ENCODE results near the gene VSTM2B. TPM values are rescaled to one million over a fixed set of nuclear protein-coding genes. Genes with fewer than 3 reads are reported as not detected.

The VSTM2B gene
- total RNA-seq, 1 experiment from 2014 or later, result 0.31 TPM

DNA sequence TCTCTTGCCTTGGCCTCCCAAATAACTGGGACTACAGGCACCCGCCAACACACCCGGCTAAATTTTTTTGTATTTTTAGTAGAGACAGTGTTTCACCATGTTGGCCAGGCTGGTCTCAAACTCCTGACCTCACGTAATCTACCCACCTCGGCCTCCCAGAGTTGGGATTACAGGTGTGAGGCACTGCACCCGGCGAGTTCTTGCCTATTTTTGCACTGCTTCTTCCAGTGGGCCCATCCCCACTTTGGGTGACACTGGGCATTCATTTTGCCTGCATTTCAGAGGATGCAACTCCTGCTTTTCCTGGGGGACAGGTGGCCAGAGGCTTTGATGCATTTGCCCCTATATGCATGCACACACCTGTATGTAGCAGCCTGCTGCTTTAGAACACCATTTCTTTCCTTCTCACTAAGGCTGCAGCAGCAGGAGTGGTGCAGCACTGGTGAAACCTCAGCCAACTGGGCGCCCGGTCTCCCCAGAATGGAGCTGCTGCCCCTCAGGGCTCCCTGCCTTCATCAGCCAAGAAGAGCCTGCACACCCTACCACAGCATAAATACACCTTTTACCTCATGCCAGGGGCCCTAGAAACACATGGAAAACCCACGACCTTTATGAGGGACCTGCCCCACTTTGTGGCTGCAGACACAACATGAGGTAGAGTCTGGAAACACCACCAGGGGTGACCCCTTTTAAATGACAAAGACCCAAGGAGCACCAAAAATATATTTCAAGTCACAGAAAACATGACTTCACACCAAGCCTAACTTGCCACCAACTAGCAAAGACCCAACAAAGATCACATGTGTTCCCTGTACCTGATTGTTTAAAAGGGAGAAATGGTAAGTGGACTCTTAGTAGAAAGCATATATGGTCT is 43.5 kb downstream of the VSTM2B start:
- Histone ChIP-seq H3K9me3 (ENCODE audit: control insufficient read depth, low read depth, low read length) (no peaks in the 10 kb centered on the region), H3T11ph (ENCODE audit: low read length) (no peak overlapping the region), H4K8ac (replicated peaks; ENCODE audit: insufficient read length, low read depth, low read length) (no peak overlapping the region), H2BK15ac (ENCODE audit: low read depth, low read length) (no peak overlapping the region), H2BK20ac (ENCODE audit: low read depth, low read length, poor library complexity, severe bottlenecking) (no peak overlapping the region), H3K27ac (ENCODE audit: insufficient read length, low read depth, low read length) (no peak overlapping the region), H2AK5ac (ENCODE audit: insufficient read length, low read length) (no peak overlapping the region), H3K4me2 (ENCODE audit: insufficient read depth, insufficient read length, low read length) (no peak overlapping the region), H3K56ac (ENCODE audit: insufficient read length, low read depth, low read length) (no peak overlapping the region), H3K4ac (ENCODE audit: low read depth, low read length) (no peak overlapping the region), H3K18ac (ENCODE audit: insufficient read length, low read depth, low read length) (no peak overlapping the region), H4K20me1 (ENCODE audit: control insufficient read depth, insufficient read depth, insufficient read length) (no peaks in the 10 kb centered on the region), H2BK120ac (ENCODE audit: low read depth, low read length, poor library complexity, severe bottlenecking) (no peak overlapping the region), H2BK12ac (ENCODE audit: insufficient read length, low read depth, low read length) (no peak overlapping the region), H3K23ac (ENCODE audit: insufficient read length, low read depth, low read length) (no peak overlapping the region), H3K23me2 (ENCODE audit: insufficient read length, low read depth, low read length, poor library complexity, severe bottlenecking) (no peaks in the 10 kb centered on the region), H2AFZ (ENCODE audit: low read length) (no peak overlapping the region), H3K14ac (ENCODE audit: insufficient read depth, low read length) (no peak overlapping the region), H3K79me2 (ENCODE audit: insufficient read depth, low read length) (no peaks in the 10 kb centered on the region), H3K27me3 (ENCODE audit: insufficient read depth, low read length) (no peaks in the 10 kb centered on the region), H4K91ac (ENCODE audit: insufficient read length, low read depth, low read length) (no peak overlapping the region), H3K9ac (ENCODE audit: extremely low read depth, insufficient read length, low read length) (no peak overlapping the region), H2BK5ac (ENCODE audit: insufficient read length, low read length) (no peak overlapping the region), H4K5ac (ENCODE audit: insufficient read length, low read depth, low read length) (no peak overlapping the region), H3K79me1 (ENCODE audit: insufficient read depth, low read depth, low read length, poor library complexity, severe bottlenecking) (no peaks in the 10 kb centered on the region), H3K4me1 (ENCODE audit: insufficient read depth, low read length) (no peaks in the 10 kb centered on the region; the same call in 1 of the 2 replicates)
- Mint-ChIP-seq H3K9me3 (no peaks in the 10 kb centered on the region), H3K27ac (no peak overlapping the region; a peak in 1 of 7 replicates), H3K27me3 (ENCODE audit: low read depth) (peaks cover 50% of the 10 kb centered on the region), H3K36me3 (ENCODE audit: insufficient read depth in 1 of 3, low read depth in 3 of 3) (no peaks in the 10 kb centered on the region), H3K4me1 (peaks cover 4 to 13% of the 10 kb centered on the region in 2 experiments), H3K4me3 (no peak overlapping the region)
- TF ChIP-seq CTCF (conservative IDR thresholded peaks at IDR 0.05), result no peak
- WGBS (ENCODE audit: extremely low coverage, insufficient read length, low lambda C conversion rate), result no CpG with 5 or more reads among the region's 9 CpGs
- no peak for DNase-seq
